GM06990 (cell line): ENCODE data around the gene PDE4C.

Experiments
- DNase-seq: peaks from one replicate; pipeline ENCODE4 v3.0.0-alpha.2; 2011; ENCODE audit not compliant: insufficient read length; ENCODE audit errors: extremely low read depth
- H3K27me3 ChIP-seq: replicated peaks from 2 replicates; pipeline ENCODE4 v1.6.0; 2011; ENCODE audit warnings: low read length; ENCODE audit not compliant: control insufficient read depth, insufficient read depth
- H3K36me3 ChIP-seq: 2 replicates; pipeline ENCODE4 v1.5.1; 2011; ENCODE audit warnings: low read length; ENCODE audit not compliant: control insufficient read depth, insufficient read depth
- H3K4me3 ChIP-seq: replicated peaks from 2 replicates; pipeline ENCODE4 v1.5.1; 2011; ENCODE audit warnings: low read depth, mild to moderate bottlenecking, control low read depth, low read length
- TF ChIP-seq, protein P1 (sequence below): IDR thresholded peaks from 2 replicates; pipeline ENCODE4 v1.5.1; 2011; ENCODE audit warnings: low read length, control low read depth, mild to moderate bottlenecking, inconsistent platforms; ENCODE audit not compliant: insufficient read depth, poor library complexity, severe bottlenecking

Gene PDE4C

DNA sequence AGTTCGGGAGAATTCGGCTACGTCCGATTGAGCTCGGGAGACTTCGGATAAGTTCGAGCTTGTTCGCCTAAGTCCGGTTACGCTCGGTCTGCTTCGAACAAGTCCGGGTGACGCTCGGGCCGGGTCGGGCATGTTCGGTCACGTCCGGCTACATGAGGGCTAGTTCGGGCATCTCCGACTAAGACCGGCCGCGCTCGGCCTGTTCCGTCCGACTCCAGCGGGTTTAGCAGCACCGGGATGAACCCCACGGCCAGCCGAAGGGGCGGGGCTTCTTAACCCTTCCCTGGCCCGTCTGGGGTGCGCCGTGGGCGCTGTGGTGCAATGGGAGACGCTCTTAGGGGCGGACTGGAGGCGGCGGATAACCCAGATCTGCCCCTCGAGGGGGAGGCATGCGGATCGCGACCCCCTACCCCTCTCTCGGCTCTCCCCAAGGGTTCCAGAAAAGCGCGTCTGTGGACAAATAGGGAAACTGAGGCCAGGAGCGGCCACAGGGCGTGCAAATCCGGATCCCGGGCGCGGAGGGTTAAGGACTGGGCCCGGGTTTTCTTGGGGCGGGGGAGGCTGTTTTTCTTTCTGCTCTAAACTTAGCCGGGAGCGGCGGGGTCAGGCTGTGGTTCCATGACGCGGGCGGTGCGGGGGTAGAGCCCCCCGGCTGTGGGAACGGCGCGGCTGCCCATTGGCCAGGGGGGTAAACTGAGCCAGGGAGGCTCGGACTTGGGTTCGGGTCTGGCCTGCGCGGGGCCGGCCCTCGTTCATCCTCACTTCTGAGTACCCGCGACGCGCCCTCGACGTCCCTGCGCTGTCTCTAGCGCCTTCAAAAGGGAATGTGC is 1.5 kb downstream of the PDE4C start:
- Histone ChIP-seq H3K36me3 (no peaks in the 10 kb centered on the region), H3K27me3 (no peaks in the 10 kb centered on the region; the same call in 1 of the 2 replicates), H3K4me3 (peak overlapping the region; percentile 58)
- peak; percentile 96 for DNase-seq
- TF ChIP-seq, protein P1, sequence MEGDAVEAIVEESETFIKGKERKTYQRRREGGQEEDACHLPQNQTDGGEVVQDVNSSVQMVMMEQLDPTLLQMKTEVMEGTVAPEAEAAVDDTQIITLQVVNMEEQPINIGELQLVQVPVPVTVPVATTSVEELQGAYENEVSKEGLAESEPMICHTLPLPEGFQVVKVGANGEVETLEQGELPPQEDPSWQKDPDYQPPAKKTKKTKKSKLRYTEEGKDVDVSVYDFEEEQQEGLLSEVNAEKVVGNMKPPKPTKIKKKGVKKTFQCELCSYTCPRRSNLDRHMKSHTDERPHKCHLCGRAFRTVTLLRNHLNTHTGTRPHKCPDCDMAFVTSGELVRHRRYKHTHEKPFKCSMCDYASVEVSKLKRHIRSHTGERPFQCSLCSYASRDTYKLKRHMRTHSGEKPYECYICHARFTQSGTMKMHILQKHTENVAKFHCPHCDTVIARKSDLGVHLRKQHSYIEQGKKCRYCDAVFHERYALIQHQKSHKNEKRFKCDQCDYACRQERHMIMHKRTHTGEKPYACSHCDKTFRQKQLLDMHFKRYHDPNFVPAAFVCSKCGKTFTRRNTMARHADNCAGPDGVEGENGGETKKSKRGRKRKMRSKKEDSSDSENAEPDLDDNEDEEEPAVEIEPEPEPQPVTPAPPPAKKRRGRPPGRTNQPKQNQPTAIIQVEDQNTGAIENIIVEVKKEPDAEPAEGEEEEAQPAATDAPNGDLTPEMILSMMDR: no peak

- no peaks in the 10 kb centered on the region; the same call in 1 of the 2 replicates for H3K27me3 ChIP-seq
- H3K36me3 ChIP-seq: no peaks in the 10 kb centered on the region
- TF ChIP-seq, protein P1: no peak
- DNase-seq: peak; percentile 74
- peak overlapping the region; percentile 58 for H3K4me3 ChIP-seq
These were observed 2.2 kb downstream of the PDE4C start for GRCh38 chr19:18223860-18224524.

DNA sequence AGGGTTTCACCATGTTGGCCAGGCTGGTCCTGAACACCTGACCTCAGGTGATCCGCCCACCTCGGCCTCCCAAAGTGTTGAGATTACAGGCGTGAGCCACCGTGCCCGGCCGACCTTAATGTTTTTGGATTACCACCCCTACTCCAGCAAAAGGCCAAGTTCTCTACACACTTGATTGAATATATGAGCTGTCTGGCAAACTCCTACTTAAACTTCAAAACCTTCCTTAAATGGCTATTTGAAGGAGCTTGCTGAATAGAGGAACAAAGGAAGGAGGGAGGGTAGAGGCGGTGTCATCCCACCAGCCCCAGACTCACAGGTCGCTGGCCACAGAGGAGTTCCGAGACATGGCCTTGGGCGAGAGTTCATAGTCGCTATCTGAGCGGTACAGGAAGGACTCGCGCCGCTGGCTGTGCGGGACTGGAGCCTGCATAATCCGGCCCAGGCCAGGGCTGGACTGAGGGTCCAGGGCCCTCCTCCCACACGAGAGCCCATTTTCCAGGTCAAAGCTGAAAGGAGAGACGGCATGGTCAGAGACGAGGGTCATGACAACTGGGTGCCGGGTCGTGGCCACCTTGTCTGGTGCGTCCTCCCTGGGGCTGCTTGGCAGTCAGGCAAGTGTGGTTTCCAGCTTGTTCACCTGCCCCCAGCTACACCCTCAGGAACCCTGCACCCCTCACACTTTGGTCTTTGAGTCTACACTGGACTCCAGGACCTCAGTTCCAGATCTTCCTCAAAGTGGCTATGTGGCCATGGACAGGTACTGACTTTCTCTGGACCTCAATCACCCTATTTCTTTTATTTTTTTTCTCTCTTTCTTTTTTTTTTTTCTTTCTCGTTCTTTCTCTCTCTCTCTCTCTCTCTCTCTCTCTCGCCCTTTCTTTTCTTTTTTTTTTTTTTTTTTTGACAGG is 4.2 kb downstream of the PDE4C start:
- Histone ChIP-seq H3K4me3 (no peak overlapping the region), H3K36me3 (no peaks in the 10 kb centered on the region), H3K27me3 (no peaks in the 10 kb centered on the region; the same call in 1 of the 2 replicates)
- DNase-seq: no peak
- TF ChIP-seq, protein P1: no peak

- DNase-seq: no peak
- TF ChIP-seq, protein P1: no peak
- no peak overlapping the region for H3K4me3 ChIP-seq
- H3K27me3 ChIP-seq: no peaks in the 10 kb centered on the region; the same call in 1 of the 2 replicates
- H3K36me3 ChIP-seq: no peaks in the 10 kb centered on the region
These were observed 5.5 kb downstream of the PDE4C start for GRCh38 chr19:18220632-18221275.

GRCh38 chr19:18219911-18220631 is 6.2 kb downstream of the PDE4C start:
- DNase-seq: no peak
- Histone ChIP-seq H3K4me3 (no peak overlapping the region), H3K36me3 (no peaks in the 10 kb centered on the region), H3K27me3 (no peaks in the 10 kb centered on the region)
- TF ChIP-seq, protein P1: no peak
